Skeletal muscle cell (primary cell): ENCODE data around the gene MLX.
"Not testable (repeated sequence)": the region's sequence is repeated elsewhere in the genome, so short reads cannot be mapped to it uniquely, and the experiment has no call there.

Experiments used
- DNase-seq: peaks from one replicate; pipeline ENCODE4 v3.0.0-alpha.2; 2010; ENCODE audit warnings: low read depth
- H3K4me3 ChIP-seq: 2 replicates; pipeline ENCODE4 v1.5.1; 2011; ENCODE audit warnings: low read depth, mild to moderate bottlenecking, control low read depth, low read length, moderate library complexity

Gene MLX

DNA sequence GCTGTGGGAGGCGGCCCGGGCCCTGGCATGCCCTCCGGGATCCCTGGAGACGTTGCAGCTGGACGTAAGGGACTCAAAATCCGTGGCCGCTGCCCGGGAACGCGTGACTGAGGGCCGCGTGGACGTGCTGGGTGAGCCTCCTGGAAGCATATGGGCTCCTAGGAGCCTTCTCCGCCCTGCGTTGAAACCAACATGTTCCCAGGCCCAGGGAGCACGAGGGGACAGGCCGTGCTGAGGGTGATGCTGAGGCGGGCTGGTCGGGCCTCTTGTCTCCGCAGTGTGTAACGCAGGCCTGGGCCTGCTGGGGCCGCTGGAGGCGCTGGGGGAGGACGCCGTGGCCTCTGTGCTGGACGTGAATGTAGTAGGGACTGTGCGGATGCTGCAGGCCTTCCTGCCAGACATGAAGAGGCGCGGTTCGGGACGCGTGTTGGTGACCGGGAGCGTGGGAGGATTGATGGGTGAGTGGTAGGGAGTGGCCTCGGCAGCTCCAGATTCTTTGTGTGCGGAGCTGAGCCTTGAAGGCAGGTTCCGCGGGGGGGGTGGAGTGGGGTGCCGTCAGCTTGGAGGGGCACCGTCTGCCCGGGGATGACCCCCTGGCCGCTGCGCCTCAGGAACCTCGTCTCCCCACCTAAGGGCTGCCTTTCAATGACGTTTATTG is 13.6 kb upstream of the MLX start:
- DNase-seq = no peak
- peak overlapping the region; percentile 71 for H3K4me3 ChIP-seq

DNA sequence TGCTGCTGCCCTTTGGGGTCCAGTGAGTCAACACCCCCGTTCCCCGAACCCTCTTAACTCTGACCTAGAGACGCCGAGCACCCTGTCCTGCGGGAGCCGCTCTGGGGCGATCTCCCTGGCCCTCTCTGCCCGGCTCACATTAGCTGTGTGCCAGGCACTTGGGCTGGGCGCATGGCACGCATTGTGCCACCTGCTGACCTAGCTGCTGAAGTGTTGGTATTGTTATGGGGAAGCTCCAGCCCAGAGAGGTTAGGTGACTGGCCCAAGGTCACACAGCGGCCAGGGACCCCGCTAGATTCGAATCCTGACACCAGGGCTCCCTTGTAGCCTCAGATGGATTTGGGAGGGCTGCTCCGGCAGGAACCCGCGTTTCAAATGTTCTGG is 13.0 kb upstream of the MLX start:
- DNase-seq = no peak
- H3K4me3 ChIP-seq = peak overlapping the region; percentile 71

DNA sequence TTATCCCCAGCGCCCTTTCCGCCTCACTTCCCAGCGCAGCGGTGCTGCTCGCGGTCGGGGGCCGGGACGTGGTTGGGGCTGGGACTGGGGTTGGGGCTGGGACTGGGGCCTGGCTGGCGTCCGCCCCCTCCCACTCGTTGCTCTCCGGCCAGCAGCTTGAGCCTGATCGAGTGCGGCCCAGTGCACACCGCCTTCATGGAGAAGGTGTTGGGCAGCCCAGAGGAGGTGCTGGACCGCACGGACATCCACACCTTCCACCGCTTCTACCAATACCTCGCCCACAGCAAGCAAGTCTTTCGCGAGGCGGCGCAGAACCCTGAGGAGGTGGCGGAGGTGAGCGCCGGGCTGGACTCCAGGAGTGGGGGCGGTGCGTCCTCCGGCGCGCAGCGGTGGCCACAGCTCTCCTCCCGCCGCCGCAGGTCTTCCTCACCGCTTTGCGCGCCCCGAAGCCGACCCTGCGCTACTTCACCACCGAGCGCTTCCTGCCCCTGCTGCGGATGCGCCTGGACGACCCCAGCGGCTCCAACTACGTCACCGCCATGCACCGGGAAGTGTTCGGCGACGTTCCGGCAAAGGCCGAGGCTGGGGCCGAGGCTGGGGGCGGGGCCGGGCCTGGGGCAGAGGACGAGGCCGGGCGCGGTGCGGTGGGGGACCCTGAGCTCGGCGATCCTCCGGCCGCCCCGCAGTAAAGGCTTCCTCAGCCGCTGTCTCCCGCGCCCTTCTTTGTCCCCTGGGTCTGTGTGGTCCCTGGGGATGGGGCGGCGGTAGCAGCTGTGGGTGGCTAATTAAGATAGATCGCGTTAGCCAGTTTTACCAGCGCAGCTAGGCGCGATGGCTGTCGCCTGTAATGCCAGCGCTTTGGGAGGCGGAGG is 12.4 kb upstream of the MLX start:
- peak overlapping the region; percentile 71 for H3K4me3 ChIP-seq
- peak; percentile 45 for DNase-seq

DNA sequence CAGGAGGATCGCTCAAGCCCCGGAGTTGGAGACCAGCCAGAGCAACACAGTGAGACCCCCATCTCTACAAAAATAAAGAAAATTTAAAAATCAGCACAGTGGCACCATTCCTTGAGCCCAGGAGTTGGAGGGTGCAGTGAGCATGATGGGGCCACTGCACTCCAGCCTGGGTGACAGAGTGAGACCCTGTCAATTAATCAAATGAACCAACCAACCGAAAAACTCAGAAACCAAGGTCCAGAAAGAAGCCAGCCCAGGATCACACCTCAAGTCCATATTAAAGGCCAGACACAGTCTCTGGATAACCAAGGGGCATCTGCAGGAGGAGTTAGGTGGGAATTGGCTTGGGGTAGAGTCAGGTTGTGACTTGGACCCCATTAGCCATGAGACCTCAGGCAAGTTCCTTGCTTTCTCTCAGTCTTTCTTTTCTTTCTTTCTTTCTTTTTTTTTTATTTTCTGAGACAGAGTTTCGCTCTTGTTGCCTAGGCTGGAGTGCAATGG is 11.7 kb upstream of the MLX start:
- no peak for DNase-seq
- H3K4me3 ChIP-seq = peak overlapping the region; percentile 71

DNA sequence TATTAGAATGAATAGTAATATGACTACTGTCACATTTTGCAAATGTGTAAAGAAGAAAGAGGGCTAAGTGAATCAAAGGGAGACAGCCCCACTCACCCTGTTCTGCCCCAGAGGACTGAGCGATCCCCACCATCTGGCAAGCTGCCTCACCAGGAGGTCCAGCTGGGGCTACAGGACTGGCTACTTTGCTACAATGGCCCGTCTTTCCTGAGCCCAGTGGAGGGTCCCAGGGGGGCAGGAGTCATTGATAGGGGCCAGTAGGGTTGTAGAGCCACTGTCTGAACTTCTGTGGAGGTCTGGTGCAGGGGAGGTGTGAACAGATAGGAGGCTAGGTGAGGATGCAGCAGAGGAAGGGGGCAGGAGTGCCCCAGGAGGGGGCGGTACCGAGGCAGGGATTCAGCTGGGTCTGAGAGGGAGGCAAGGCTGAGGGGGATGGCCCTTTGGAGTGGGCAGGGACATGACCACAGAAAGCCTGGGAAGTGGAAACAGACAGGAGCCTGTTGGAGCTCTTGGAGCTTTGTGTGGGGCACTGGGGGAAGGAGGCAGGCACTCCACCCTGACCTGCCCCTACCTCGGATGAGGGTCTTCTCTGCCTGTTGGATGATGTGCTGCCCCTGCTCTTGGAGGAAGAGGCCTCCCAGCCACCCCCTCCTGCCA is 10.8 kb upstream of the MLX start:
- not testable (repeated sequence) for H3K4me3 ChIP-seq

DNA sequence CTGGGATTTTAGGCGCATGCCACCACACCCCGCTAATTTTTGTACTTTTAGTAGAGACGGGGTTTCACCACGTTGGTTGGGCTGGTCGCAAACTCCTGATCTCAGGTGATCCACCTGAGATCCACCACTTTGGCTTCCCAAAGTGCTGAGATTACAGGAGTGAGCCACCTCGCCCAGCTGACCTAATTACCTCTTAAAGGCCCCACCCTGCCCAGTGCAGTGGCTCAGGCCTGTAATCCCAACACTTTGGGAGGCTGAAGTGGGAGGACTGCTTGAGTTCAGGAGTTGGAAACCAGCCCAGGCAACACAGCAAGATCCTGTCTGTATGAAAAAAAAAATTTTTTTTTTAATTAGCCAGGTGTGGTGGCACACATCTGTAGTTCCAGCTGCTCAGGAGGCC is 7.8 kb upstream of the MLX start:
- H3K4me3 ChIP-seq = no peak overlapping the region
- DNase-seq = no peak

More for the DNA sequence above, 10.8 kb upstream of the MLX start:
- not testable (repeated sequence) for DNase-seq

DNA sequence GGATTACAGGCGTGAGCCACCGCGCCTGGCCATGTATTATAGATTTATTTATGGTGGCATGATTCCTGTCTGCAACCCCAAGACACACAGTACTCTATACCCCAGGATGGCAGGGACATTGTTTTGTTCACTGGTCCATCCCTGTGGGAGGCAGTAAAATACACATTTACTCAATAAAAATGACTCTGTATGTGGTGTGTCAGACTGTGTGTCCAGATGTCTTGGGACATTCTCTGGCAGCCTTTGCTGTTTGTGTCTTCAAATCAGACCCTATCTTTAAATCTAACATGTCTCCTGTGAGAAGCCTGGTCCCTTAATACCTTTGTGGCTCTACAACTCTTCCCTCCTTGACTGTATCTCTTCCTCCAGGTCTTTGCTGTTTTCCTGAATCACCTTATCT is 6.7 kb upstream of the MLX start:
- no peak overlapping the region for H3K4me3 ChIP-seq
- DNase-seq = no peak

DNA sequence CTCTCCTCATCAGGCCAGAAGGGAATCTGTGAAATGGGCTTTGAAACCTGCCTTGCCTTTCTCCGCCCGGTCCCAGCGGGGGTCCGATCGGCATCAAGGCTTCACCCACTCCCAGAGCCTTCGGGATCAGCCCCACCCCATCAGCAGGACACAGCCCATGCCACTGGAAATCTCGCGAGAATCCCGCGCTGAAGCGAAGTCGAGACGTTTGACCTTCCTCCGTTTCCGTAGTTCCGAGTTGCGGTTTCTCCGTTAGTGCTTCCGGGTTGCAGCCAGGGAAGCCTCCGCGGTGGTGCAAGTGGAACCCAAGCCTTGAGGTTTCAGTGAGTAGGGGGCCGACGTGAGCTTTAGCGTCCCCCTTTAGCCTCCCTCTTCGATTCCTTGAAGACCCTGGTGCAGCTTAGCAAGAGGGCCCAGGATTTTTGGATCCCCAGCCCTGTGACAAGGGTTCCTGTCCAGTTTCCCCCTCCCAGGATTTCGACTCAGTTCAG is 5.0 kb upstream of the MLX start, which contains the start of gene COASY:
Gene COASY, plus strand, starts transcription at position 252 of the 491 bp plus-strand sequence. CDS start 475 bp downstream, outside the sequence.
- peak within 1 kb of the TSS; percentile 80 for H3K4me3 ChIP-seq

DNA sequence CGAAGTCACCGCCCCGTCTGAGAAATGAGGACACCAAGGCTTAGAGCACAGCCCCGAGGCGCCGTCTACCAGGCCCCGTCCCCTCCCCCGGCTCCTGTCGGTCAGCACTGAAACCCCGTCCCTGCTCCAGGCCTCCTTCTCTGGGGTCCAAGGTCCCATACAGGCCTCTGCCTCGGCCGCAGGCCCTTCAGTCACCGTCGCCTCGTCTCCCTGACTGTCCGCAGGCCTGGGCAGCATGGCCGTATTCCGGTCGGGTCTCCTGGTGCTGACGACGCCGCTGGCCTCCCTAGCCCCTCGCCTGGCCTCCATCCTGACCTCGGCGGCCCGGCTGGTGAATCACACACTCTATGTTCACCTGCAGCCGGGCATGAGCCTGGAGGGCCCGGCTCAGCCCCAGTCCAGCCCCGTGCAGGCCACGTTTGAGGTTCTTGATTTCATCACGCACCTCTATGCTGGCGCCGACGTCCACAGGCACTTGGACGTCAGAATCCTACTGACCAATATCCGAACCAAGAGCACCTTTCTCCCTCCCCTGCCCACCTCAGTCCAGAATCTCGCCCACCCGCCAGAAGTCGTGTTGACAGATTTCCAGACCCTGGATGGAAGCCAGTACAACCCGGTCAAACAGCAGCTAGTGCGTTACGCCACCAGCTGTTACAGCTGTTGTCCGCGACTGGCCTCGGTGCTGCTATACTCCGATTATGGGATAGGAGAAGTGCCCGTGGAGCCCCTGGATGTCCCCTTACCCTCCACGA is 4.3 kb upstream of the MLX start:
- peak overlapping the region; percentile 80 for H3K4me3 ChIP-seq
- no peak for DNase-seq

More for the DNA sequence above, 5.0 kb upstream of the MLX start, which contains the start of gene COASY:
- DNase-seq = peak; percentile 92

DNA sequence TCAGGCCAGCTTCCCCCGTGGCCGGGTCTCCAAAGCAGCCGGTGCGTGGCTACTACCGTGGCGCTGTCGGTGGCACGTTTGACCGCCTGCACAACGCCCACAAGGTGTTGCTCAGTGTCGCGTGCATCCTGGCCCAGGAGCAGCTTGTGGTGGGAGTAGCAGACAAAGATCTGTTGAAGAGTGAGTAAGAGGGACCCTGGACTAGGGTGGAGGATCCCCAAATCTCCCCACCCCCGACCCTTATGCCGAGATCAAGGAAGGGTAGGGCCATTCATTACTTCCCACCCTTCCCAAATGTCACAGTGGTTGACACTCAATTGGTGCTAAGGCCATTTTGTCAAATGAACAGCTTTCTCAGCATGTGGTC is 3.8 kb upstream of the MLX start:
- no peak for DNase-seq
- H3K4me3 ChIP-seq = peak overlapping the region; percentile 80

DNA sequence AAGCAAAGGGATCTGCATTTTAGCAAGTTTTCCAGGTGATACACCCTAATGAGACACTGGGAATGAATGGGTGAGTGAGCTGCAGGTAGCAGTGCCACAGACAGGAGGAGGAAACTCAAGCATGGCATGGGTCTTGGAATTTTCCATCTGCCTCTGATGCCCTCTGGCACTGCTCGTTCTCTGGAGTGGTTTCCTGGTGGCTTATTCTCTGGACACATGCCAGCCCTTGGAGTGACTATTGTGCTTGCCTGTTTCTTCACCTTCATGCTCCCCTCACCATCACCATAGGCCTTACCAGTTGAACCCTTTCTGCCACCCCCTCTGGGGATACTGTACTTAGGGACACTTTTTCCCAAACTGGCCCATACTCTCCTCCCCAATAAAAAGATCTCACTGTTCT is 3.4 kb upstream of the MLX start:
- no peak for DNase-seq
- peak overlapping the region; percentile 80 for H3K4me3 ChIP-seq

DNA sequence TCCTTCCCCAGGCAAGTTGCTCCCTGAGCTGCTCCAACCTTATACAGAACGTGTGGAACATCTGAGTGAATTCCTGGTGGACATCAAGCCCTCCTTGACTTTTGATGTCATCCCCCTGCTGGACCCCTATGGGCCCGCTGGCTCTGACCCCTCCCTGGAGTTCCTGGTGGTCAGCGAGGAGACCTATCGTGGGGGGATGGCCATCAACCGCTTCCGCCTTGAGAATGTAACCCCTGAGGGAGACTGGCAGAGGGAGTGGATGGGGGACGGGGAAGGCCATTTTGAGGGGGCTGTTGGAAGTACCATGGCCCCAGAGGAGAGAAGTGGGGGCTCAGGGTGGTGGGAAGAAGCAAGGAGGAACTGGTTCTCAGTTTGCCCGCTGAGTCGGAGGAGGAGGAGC is 3.0 kb upstream of the MLX start:
- no peak overlapping the region for H3K4me3 ChIP-seq
- DNase-seq = no peak

DNA sequence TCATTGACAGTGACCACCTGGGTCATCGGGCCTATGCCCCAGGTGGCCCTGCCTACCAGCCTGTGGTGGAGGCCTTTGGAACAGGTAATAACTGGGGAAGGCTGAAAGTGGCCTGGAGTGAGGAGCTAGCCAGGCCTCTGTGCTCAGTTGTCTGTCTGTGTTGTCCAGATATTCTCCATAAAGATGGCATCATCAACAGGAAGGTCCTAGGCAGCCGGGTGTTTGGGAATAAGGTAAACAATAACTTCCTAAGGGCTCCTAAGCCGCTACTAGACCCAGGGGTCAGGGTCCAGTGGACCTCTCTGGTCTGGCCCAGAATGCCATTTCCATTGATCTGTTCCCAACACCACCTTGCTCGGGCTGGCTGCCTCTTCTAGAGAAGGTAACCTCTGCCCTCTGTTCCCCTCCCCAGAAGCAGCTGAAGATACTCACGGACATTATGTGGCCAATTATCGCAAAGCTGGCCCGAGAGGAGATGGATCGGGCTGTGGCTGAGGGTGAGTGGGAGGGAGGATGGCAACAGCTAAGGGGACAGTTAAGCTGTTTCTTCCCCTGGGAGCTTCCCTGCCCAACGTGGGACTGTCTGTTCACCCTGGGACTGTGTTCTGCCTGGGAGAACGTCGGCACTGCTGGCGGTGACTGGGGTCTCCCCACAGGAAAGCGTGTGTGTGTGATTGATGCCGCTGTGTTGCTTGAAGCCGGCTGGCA is 1.9 kb upstream of the MLX start:
- H3K4me3 ChIP-seq = no peak overlapping the region
- no peak for DNase-seq

DNA sequence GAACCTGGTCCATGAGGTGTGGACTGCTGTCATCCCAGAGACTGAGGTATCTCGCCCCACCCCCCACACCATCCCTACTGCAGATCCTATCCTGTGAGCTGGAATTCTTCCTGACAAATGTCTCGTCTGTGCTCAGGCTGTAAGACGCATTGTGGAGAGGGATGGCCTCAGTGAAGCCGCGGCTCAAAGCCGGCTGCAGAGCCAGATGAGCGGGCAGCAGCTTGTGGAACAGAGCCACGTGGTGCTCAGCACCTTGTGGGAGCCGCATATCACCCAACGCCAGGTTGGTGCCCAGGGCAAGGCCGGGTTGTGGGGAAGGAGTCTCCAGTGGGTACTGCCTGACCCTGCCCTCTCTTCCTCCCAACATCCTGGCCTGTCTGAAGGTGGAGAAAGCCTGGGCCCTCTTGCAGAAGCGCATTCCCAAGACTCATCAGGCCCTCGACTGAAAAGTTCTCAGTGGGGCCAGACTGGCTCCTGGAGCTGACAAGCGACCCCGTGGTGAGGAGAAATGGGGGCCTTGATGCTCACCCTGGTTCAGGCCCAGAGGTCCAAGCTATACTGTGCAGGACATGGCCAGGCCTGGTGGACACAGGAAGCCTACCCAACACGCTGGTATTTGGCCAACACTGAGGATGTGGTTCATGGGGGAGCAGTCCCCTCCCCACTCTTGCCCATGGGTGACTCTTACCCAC is 1.2 kb upstream of the MLX start:
- H3K4me3 ChIP-seq = no peak overlapping the region
- no peak for DNase-seq

DNA sequence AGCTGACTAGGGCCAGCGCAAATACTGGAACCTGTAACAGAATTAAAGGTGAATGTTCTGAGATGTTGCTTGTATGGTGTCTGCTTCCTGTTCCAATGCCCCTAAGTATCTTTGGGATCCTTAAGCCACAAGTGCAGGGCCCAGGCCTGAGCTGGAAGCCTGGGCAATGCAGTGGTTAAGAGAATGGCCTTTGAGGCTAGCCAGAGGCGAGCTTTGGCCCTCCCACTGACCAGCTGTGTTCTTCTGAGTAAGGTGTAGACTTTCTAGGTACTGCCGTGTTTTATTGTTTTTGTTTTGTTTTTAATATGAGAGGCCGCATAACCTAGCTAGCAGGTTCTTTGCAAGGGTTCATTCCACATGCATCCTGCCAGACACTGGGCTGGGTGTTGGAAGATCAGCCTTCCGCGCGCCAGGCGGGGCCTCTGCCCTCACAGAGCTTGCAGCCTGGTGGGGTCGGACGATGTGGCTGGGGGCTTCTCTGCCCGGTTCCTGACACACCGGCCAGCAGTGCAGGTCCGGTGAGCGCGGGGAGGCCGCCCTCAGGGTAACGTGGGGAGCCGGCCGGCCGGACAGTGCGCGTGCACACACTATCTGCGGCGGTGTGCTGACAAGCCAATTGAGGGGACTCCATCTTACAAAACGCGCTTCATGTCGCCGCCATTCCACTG is 551 bp upstream of the MLX start:
- H3K4me3 ChIP-seq = peak overlapping the region; percentile 86
- no peak for DNase-seq

DNA sequence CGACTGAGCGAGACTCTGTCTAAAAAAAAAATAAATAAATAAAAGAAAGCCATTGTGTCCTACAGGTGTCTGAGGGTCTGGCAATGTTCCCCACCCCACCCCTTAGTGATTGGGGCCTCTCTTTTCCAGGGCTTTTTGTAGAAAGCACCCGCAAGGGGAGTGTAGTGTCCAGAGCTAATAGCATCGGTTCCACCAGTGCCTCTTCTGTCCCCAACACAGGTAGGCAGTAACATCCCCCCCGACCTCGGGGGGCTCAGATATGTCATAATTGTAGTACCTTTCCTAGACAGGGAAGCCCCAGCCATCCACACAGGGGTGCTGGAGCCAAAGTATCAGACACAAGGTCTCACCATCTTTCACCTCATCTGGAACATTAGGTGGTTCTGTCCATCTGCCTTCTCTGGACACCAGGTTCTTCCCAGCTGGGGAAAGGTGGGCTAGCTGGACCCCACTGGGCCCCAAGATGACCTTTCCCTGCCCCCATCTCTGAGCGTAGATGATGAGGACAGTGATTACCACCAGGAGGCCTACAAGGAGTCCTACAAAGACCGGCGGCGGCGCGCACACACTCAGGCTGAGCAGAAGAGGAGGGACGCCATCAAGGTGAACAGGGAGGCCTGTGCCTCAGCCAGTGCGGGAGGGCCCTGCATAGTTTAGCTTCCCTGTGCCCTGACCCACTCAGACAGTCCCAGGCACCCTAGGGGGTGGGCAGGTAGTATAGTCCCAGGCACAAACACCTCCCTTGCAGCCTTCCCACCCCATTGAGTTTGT is 1.6 kb downstream of the MLX start:
- no peak overlapping the region for H3K4me3 ChIP-seq
- no peak for DNase-seq
